ENCODE measurements around the gene SMAP1.

SMAP1 gene

DNA sequence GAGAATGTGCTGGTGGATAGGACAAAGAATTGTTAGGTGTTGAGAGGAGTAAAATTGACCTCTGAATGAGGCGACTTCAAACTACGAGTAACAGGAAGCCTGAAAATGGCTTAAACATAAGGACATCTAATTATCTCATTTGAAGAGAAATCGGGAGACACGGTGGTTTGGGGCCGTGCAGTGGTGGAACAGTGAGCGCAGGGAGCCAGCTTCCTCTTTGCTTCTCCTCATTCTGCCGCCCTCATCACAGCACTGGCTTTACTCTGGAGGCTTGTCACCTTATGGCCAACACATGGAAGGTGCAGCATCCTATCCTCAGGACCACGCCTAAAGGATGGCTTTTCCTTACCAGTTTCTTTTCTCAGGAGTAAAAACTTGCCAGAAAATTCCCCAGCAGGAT, 174.9 kb downstream of the SMAP1 start:
- TF ChIP-seq, protein P1, sequence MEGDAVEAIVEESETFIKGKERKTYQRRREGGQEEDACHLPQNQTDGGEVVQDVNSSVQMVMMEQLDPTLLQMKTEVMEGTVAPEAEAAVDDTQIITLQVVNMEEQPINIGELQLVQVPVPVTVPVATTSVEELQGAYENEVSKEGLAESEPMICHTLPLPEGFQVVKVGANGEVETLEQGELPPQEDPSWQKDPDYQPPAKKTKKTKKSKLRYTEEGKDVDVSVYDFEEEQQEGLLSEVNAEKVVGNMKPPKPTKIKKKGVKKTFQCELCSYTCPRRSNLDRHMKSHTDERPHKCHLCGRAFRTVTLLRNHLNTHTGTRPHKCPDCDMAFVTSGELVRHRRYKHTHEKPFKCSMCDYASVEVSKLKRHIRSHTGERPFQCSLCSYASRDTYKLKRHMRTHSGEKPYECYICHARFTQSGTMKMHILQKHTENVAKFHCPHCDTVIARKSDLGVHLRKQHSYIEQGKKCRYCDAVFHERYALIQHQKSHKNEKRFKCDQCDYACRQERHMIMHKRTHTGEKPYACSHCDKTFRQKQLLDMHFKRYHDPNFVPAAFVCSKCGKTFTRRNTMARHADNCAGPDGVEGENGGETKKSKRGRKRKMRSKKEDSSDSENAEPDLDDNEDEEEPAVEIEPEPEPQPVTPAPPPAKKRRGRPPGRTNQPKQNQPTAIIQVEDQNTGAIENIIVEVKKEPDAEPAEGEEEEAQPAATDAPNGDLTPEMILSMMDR (IDR thresholded peaks at IDR 0.05; ENCODE audit: low read depth, low read length) = no peak
- no peak for DNase-seq (ENCODE audit: low read depth, low spot score)

DNA sequence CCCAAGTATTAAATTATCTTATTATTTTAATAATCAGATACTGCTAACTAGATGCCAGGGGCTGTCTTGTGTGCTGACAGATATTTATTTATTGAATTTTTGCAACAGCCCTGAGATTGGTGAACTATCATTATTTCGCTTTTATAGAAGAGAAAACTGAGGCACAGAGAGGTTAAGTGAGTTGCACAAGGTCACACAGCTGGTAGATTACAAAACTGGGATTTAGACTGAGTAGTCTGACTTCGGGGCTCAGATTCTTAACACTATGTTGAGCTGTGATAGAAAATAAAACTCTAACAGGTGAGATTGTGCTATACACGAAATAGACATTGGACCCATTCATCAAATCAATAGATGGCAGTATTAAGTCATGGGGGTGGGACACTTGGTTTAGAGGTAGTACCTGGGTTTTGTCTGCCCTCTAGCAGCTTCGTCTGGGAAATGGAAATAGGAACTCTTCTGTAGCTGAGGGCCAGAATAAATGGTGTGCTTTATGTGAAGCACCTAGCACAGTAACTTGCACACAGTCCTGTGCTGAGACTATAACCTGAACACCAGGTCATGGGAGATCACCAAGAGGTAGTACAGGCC, 175.7 kb downstream of the SMAP1 start:
- H3K4me3 ChIP-seq (ENCODE audit: low read depth, low read length) = no peak overlapping the region
- in situ Hi-C loops (cut with HindIII; ENCODE audit: low sequenced_read_pairs) = no loop called here
- no peak for DNase-seq (ENCODE audit: low read depth, low spot score)
- TF ChIP-seq, protein P1 (IDR thresholded peaks at IDR 0.05; ENCODE audit: low read depth, low read length) = no peak

More for the DNA sequence above, 174.9 kb downstream of the SMAP1 start:
- in situ Hi-C loops (cut with HindIII; ENCODE audit: low sequenced_read_pairs) = no loop called here
- no peak overlapping the region for H3K4me3 ChIP-seq (ENCODE audit: low read depth, low read length)

DNA sequence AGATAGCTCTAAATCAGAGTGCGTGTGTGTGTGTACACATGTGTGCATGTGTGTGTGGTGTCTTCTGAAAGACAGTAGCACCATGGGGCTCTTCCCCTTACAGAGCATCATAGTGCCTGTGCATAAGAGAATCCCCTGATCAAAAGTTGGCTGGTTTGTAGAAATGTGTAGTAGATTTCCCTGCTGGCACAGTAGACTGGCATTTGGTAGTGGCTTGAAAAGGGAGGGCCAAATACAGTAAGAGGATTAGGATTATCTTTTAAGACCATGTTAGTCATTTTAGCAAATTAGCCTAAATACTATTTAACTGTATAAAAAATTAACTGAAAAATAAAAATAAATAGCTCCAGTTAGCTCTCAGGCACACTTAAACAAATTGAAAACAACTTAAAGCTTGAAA, 176.6 kb downstream of the SMAP1 start:
- TF ChIP-seq, protein P1 (IDR thresholded peaks at IDR 0.05; ENCODE audit: low read depth, low read length) = no peak
- in situ Hi-C loops (cut with HindIII; ENCODE audit: low sequenced_read_pairs) = no loop called here
- DNase-seq (ENCODE audit: low read depth, low spot score) = no peak
- no peak overlapping the region for H3K4me3 ChIP-seq (ENCODE audit: low read depth, low read length)

DNA sequence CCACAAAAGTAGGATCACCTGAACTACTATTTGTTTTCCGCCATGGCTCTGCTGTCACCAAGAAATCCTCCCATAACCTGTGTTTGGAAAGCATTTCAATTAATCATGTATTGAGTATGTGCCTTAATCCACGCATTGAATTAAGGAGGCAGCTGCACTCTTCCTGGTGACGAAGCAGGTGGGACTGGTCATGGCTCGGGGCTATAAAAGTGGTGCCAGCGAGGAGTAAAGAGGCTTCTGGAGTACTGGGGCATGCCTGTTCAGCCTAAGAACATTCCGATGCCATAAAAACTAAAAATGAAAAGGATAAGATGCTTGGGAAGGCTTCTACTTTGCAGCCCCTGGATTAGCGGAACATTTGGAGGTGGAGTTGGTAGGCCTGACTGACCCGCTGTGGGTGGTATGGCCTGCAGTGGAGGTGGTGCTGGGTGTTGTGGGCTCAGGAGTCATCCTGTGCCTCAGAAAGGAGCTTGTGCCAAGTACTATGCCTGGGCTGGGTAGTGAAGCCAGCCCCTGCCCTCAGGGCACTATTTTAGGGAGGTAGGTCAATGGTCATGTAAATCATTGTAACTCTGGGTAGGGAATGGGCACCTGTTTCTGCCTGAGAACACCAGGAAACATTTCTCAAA, 178.6 kb downstream of the SMAP1 start:
- DNase-seq (ENCODE audit: low read depth, low spot score) = no peak
- H3K4me3 ChIP-seq (ENCODE audit: low read depth, low read length) = no peak overlapping the region
- TF ChIP-seq, protein P1 (IDR thresholded peaks at IDR 0.05; ENCODE audit: low read depth, low read length) = no peak
- in situ Hi-C loops (cut with HindIII; ENCODE audit: low sequenced_read_pairs) = no loop called here

DNA sequence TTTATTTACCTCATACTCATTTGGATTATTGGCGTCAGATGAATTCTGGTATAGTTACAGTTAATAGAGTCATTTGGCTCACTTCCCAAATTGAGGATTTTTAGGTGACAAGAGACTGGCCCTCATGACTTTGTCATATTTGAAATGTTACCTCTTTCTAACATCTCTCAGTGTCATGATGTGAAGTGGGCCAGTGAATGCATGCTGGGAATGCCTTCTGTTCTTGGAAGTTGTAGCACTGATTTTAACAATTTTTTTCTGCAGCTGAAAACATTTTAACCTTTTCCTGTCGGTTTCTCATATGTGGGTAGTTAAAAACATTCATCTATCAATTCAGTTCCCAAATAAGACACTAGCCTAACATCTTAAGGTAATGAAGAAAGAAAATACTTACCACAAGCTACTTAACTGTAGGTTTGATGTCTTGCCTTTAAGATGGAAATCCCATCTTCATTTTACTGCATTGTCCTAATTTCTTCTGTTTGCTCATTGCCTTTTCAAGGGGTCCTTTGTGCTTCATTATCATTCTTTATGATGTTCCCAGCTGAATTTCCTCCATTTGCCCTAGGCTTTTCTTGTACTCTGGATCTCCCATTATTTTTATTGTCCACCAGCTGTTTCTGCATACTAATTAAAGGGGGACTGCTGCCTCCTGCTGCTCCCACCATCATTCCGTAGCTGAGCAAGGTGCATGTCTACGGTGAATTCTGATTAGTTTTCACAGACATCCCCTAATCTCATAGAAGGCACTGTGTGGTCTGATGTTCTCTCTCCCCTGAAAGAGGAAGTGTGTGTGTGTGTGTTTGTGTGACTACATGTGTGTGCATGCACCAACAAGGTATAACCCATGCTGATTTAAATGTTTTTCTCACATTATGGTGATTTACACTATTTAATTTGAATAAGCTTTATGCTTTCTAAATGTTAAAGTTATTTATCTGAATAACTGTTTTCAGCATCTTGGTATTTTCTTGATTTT, 179.7 kb downstream of the SMAP1 start:
- in situ Hi-C loops (cut with HindIII; ENCODE audit: low sequenced_read_pairs) = no loop called here
- DNase-seq (ENCODE audit: low read depth, low spot score) = no peak
- no peak overlapping the region for H3K4me3 ChIP-seq (ENCODE audit: low read depth, low read length)
- TF ChIP-seq, protein P1 (IDR thresholded peaks at IDR 0.05; ENCODE audit: low read depth, low read length) = no peak

DNA sequence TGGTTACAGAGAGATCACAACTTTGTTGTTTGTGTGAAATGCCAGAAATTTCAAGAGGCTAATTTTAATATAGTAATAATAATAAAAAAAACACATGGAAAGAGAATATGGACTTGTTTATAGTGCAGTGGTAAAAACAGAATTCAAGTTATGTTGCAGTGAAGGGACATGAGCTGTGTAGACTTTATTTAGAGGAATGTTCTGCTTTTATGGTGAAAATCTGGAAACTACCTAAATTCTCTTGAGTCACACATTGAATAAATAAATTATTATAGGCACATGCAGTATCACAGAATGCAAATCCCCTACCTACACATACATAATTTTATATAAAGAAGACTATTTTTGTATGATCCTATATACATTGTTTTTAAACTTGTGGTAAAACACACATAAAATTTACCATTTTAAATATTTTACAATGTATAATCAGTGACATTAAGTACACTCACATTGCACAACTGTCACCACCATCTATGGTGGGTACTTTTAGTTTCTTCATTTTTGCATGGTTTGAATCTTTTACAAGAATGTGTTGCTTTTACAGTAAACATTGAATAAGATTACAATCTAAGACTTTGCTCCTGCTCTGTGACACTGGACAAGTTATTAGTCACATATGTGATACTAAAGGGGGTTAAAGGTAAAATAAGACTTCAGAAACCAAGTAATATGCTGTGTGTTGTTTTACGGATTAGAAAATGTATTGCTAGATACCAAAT, 181.8 kb downstream of the SMAP1 start:
- in situ Hi-C loops (cut with HindIII; ENCODE audit: low sequenced_read_pairs) = no loop called here
- no peak for DNase-seq (ENCODE audit: low read depth, low spot score)
- no peak overlapping the region for H3K4me3 ChIP-seq (ENCODE audit: low read depth, low read length)
- TF ChIP-seq, protein P1 (IDR thresholded peaks at IDR 0.05; ENCODE audit: low read depth, low read length) = no peak
